NCI-H526 (cell line): Measurements from ENCODE around the gene TOM1L2.
"Not testable (repeated sequence)": the region's sequence is repeated elsewhere in the genome, so short reads cannot be mapped to it uniquely, and the experiment has no call there.

ENCODE experiments used
- DNase-seq, 2 experiments: peaks; one replicate each; lab custom pipeline; 2025; lab: John Stamatoyannopoulos, UW

Gene TOM1L2

GRCh38 chr17:17970699-17971430, 1.3 kb downstream of the TOM1L2 start:
- DNase-seq: no peak

- DNase-seq: no peak
These were observed 5.8 kb downstream of the TOM1L2 start for GRCh38 chr17:17966399-17966798.

GRCh38 chr17:17965152-17965721, 7.0 kb downstream of the TOM1L2 start:
- DNase-seq: no peak

- no peak for DNase-seq
These were observed 7.5 kb downstream of the TOM1L2 start for GRCh38 chr17:17964710-17965109.

- no peak for DNase-seq
These were observed 8.3 kb downstream of the TOM1L2 start for GRCh38 chr17:17963694-17964436.

GRCh38 chr17:17963066-17963465, 9.1 kb downstream of the TOM1L2 start:
- no peak for DNase-seq

- no peak for DNase-seq
These were observed 11.6 kb downstream of the TOM1L2 start for GRCh38 chr17:17960500-17961030.

GRCh38 chr17:17959520-17960361, 12.5 kb downstream of the TOM1L2 start:
- DNase-seq: no peak

GRCh38 chr17:17958982-17959381, 13.2 kb downstream of the TOM1L2 start:
- DNase-seq: no peak

- DNase-seq: no peak
These were observed 14.7 kb downstream of the TOM1L2 start for GRCh38 chr17:17957584-17957916.

GRCh38 chr17:17955790-17956341, 16.3 kb downstream of the TOM1L2 start:
- DNase-seq: not testable (repeated sequence)

GRCh38 chr17:17954079-17954478, 18.1 kb downstream of the TOM1L2 start:
- no peak for DNase-seq

GRCh38 chr17:17952691-17953090, 19.5 kb downstream of the TOM1L2 start:
- no peak for DNase-seq

GRCh38 chr17:17951524-17951923, 20.7 kb downstream of the TOM1L2 start:
- no peak for DNase-seq

GRCh38 chr17:17950806-17951205, 21.4 kb downstream of the TOM1L2 start:
- no peak for DNase-seq

GRCh38 chr17:17950347-17950746, 21.9 kb downstream of the TOM1L2 start:
- DNase-seq: no peak

GRCh38 chr17:17947966-17948365, 24.2 kb downstream of the TOM1L2 start:
- DNase-seq: no peak

- DNase-seq: no peak
These were observed 24.9 kb downstream of the TOM1L2 start for GRCh38 chr17:17947309-17947708.

- no peak for DNase-seq
These were observed 26.1 kb downstream of the TOM1L2 start for GRCh38 chr17:17946093-17946492.

- DNase-seq: no peak
These were observed 27.5 kb downstream of the TOM1L2 start for GRCh38 chr17:17944743-17945142.

- DNase-seq: no peak
These were observed 28.0 kb downstream of the TOM1L2 start for GRCh38 chr17:17944242-17944641.
